K562 (cell line): Measurements from ENCODE around the gene ANO7. TPM values are rescaled to one million over a fixed set of nuclear protein-coding genes. Genes with fewer than 3 reads are reported as not detected.

ENCODE experiments used
- ATAC-seq: fragments of 200-7000 bp; cut with Tn5 transposase; 3 replicates; pipeline ENCODE4 v1.9.1; 2020; ENCODE audit warnings: moderate library complexity
- BruUV-seq: library from RNA; stranded (reverse); fragments of 400-500 nt; replicated peaks from 2 replicates; lab custom pipeline; 2021; lab: Mats Ljungman, UMichigan
- CTCF ChIA-PET: fragments of 300-600 bp; formaldehyde crosslinking; extraction: SDS; loops from one replicate; lab custom pipeline; 2021; ENCODE audit warnings: low intra/inter-chr PET ratio; lab: Yijun Ruan, JAX
- POLR2A ChIA-PET: fragments of 300-600, 350-650 bp; sonication (Branson Sonifier 250); formaldehyde crosslinking; extraction: SDS; loops from one replicate; lab custom pipeline; 2021; ENCODE audit warnings: antibody characterized with exemption, inconsistent platforms; lab: Yijun Ruan, JAX
- DNase-seq, 4 experiments: peaks; one replicate each; pipeline versions ENCODE4 v3.0.0 to v3.0.0-alpha.2; 2011 to 2018; ENCODE audit warnings: low spot score in 3 of 4, mixed read lengths in 3 of 4; ENCODE audit errors: extremely low read depth in 1 of 4
- FAIRE-seq: peaks from 2 replicates; lab custom pipeline; 2011; peaks lifted over from hg19 to GRCh38; lab: Jason Lieb, UNC
- H2AFZ ChIP-seq: 2 replicates; pipeline ENCODE4 v1.6.0; 2011; ENCODE audit warnings: low read depth, low read length, control low read depth, inconsistent platforms
- H3K27ac ChIP-seq: fragments of 200-600 bp; 3 replicates; pipeline ENCODE4 v1.8.0; 2011; ENCODE audit warnings: low read depth, mild to moderate bottlenecking, control low read depth, inconsistent platforms, low read length, moderate library complexity, mixed read lengths; ENCODE audit errors: extremely low read depth
- H3K27me3 ChIP-seq, 2 experiments: fragments of 300-600 bp in 1 of 2; 2 replicates in 1 of 2; 3 replicates in 1 of 2; pipeline versions ENCODE4 v1.6.0 to v1.8.0; 2011; ENCODE audit warnings: inconsistent platforms in 2 of 2, low read length in 2 of 2, mild to moderate bottlenecking in 1 of 2, mixed read lengths in 1 of 2, moderate library complexity in 1 of 2; ENCODE audit not compliant: control insufficient read depth in 2 of 2, insufficient read depth in 2 of 2
- H3K36me3 ChIP-seq: fragments of 300-600 bp; 3 replicates; pipeline ENCODE4 v1.8.0; 2011; ENCODE audit warnings: mild to moderate bottlenecking, low read length, inconsistent platforms; ENCODE audit not compliant: control insufficient read depth, insufficient read depth
- H3K4me1 ChIP-seq, 2 experiments: fragments of 200-600 bp in 1 of 2; replicated peaks in 1 of 2; 2 replicates in 1 of 2; 3 replicates in 1 of 2; pipeline versions ENCODE4 v1.5.1 to v1.8.0; 2011; ENCODE audit warnings: inconsistent platforms in 2 of 2, low read length in 2 of 2, mild to moderate bottlenecking in 1 of 2, mixed read lengths in 1 of 2, moderate library complexity in 1 of 2; ENCODE audit not compliant: control insufficient read depth in 2 of 2, insufficient read depth in 2 of 2
- H3K4me2 ChIP-seq: 2 replicates; pipeline ENCODE4 v1.6.1; 2011; ENCODE audit warnings: low read length, control low read depth, inconsistent platforms, mixed read lengths; ENCODE audit not compliant: insufficient read depth
- H3K4me3 ChIP-seq: fragments of 200-600 bp; sonication (generic), shearing (Covaris generic); 2 replicates; pipeline ENCODE4 v1.5.1; 2016; ENCODE audit warnings: control low read depth, inconsistent platforms
- H3K79me2 ChIP-seq: fragments of 200-600 bp; 3 replicates; pipeline ENCODE4 v1.8.0; 2011; ENCODE audit warnings: low read length, inconsistent platforms; ENCODE audit not compliant: control insufficient read depth, insufficient read depth
- H3K9ac ChIP-seq, 2 experiments: 2 replicates each; pipeline versions ENCODE4 v1.6.0 to v1.6.1; 2011; ENCODE audit warnings: low read depth in 2 of 2, low read length in 2 of 2, control low read depth in 1 of 2, inconsistent platforms in 1 of 2, mild to moderate bottlenecking in 1 of 2, mixed read lengths in 1 of 2; ENCODE audit not compliant: insufficient read depth in 1 of 2
- H3K9me1 ChIP-seq: one replicate; pipeline ENCODE4 v1.6.0; 2011; ENCODE audit warnings: inconsistent platforms, mild to moderate bottlenecking, low read length, moderate library complexity; ENCODE audit not compliant: control insufficient read depth, insufficient read depth
- H3K9me3 ChIP-seq: replicated peaks from 2 replicates; pipeline ENCODE4 v1.5.1; 2011; ENCODE audit warnings: low read depth, low read length, inconsistent platforms; ENCODE audit not compliant: control insufficient read depth, insufficient read depth
- H4K20me1 ChIP-seq: replicated peaks from 2 replicates; pipeline ENCODE4 v1.6.1; 2011; ENCODE audit warnings: low read length, inconsistent platforms, mixed read lengths; ENCODE audit not compliant: control insufficient read depth, insufficient read depth
- POLR2G ChIP-seq: fragments of 200-400 bp; formaldehyde crosslinking; IDR thresholded peaks from 2 replicates; pipeline ENCODE4 v1.6.1; 2017; ENCODE audit warnings: low read depth, mild to moderate bottlenecking, antibody characterized with exemption, low read length, moderate library complexity
- STAT6 ChIP-seq: sonication (generic); formaldehyde crosslinking; IDR thresholded peaks from 2 replicates; pipeline ENCODE4 v1.8.1; 2023; ENCODE audit warnings: mild to moderate bottlenecking, missing genetic modification reagents
- WGBS: fragments of 100-300 bp; shearing (Covaris generic); methylation state at CpG from one replicate; pipeline ENCODE4 v1.1.6; 2016; ENCODE audit warnings: low coverage, mixed read lengths; ENCODE audit not compliant: insufficient coverage; ENCODE audit errors: missing lambda C conversion rate; 5-methylcytosine and 5-hydroxymethylcytosine counted together
- in situ Hi-C: fragments of 300-500 bp; cut with MboI; formaldehyde crosslinking; loops from 4 replicates; pipeline ENCODE4 v1.15.0; 2018; ENCODE audit warnings: inconsistent platforms, mixed read lengths
- intact Hi-C: fragments of 100-400 bp; cut with micrococcal nuclease; formaldehyde crosslinking; loops from 2 replicates; pipeline ENCODE4 v1.14.2; 2022
- polyA plus RNA-seq, 8 experiments: library from polyadenylated mRNA; depleted of rRNA in 4 of 8; stranded (reverse) in 5 of 8; unstranded in 3 of 8; fragments of >200 nt; fragmentation: Nextera tagmentation in 2 of 8; fragmentation: Illumina TruSeq in 1 of 8; extraction: Ambion mirVana in 2 of 8; extraction: Trizol in 1 of 8; gene quantifications; 2 replicates each; pipeline versions ENCODE4 v1.2.1 to v1.2.3, GENCODE V29; 2011 to 2014; ENCODE audit warnings: inconsistent platforms in 1 of 8, missing spikeins in 1 of 8
- total RNA-seq, 7 experiments: library from RNA; depleted of rRNA in 6 of 7; stranded (reverse); fragments of >200 nt in 6 of 7; fragmentation: Illumina TruSeq in 2 of 7; extraction: Trizol in 2 of 7; gene quantifications; 2 replicates each; pipeline versions ENCODE4 v1.2.1 to v1.2.3, GENCODE V29; 2011 to 2021; ENCODE audit warnings: low replicate concordance in 1 of 7

Gene ANO7
- total and polyA plus RNA-seq, 9 of the 15 experiments (the other 6 are each of a cell fraction or from before 2014, with no cell fraction given): 0.28 to 5.1 (median 1.1) TPM

- H3K4me1 ChIP-seq: no peaks in the 10 kb centered on the region
- in situ Hi-C loops (no loop called here), intact Hi-C loops (no loop called here)
- no peaks in the 10 kb centered on the region for H3K79me2 ChIP-seq
- H3K9me1 ChIP-seq: no peaks in the 10 kb centered on the region
- no peaks in the 10 kb centered on the region for H4K20me1 ChIP-seq
- ChIA-PET POLR2A (interaction anchor here (0.6 to 0.8 kb wide), 3 partner anchors 10 to 338 kb away, joined by 3 read pairs; no protein-coding TSS in a partner anchor), CTCF (no interaction called here)
- H3K27ac ChIP-seq: no peak overlapping the region
- WGBS: 97% methylated on average over 4 of the region's 6 CpGs
- no peak overlapping the region for H3K4me2 ChIP-seq
- H3K27me3 ChIP-seq: no peaks in the 10 kb centered on the region
- H2AFZ ChIP-seq: no peak overlapping the region
- H3K4me3 ChIP-seq: no peak overlapping the region
- TF ChIP-seq STAT6: no peak
- FAIRE-seq (no peak), DNase-seq (no peak), ATAC-seq (no peak)
- peaks cover 86% of the 10 kb centered on the region; the same call in 2 of the 3 replicates for H3K36me3 ChIP-seq
- no TSS peak for BruUV-seq
- no peak overlapping the region for H3K9ac ChIP-seq
- no peaks in the 10 kb centered on the region for H3K9me3 ChIP-seq
Measured at GRCh38 chr2:241237047-241237446, 48.6 kb downstream of the ANO7 start.

GRCh38 chr2:241237949-241238371, 49.5 kb downstream of the ANO7 start:
- Histone ChIP-seq H3K9me1 (no peaks in the 10 kb centered on the region), H3K4me1 (no peaks in the 10 kb centered on the region), H3K4me3 (no peak overlapping the region), H3K9ac (no peak overlapping the region), H3K9me3 (no peaks in the 10 kb centered on the region), H3K27ac (no peak overlapping the region), H4K20me1 (no peaks in the 10 kb centered on the region), H2AFZ (no peak overlapping the region), H3K27me3 (no peaks in the 10 kb centered on the region), H3K79me2 (no peaks in the 10 kb centered on the region), H3K36me3 (peaks cover 95% of the 10 kb centered on the region; the same call in 2 of the 3 replicates), H3K4me2 (no peak overlapping the region)
- CTCF ChIA-PET: no interaction called here
- FAIRE-seq (no peak), DNase-seq (no peak), ATAC-seq (no peak)
- BruUV-seq: no TSS peak
- intact Hi-C loops: no loop called here
- 97% methylated on average over 10 of the region's 12 CpGs for WGBS
- POLR2A ChIA-PET: interaction anchor here (0.7 kb wide), 1 partner anchor 171 kb away, joined by 4 read pairs; no protein-coding TSS in a partner anchor
- in situ Hi-C loops: no loop called here
- TF ChIP-seq POLR2G: peak; percentile 32; the same call in 1 of the 2 replicates
